Anterior cingulate cortex (tissue), 58 donors: ENCODE measurements around the gene SF3A2.
A peak's percentile ranks its signal among the peaks of the same experiment; 100 is the strongest.

ENCODE experiments used
- DNase-seq, 58 donors: peaks; one replicate each; lab custom pipeline; 2025; lab: John Stamatoyannopoulos, UW

SF3A2 gene

GRCh38 chr19:2286402-2287140 lies 49.9 kb downstream of the SF3A2 start:
- DNase-seq: no peak

- no peak for DNase-seq
Observed at GRCh38 chr19:2287585-2288337, 51.1 kb downstream of the SF3A2 start.

GRCh38 chr19:2288338-2288817 lies 51.8 kb downstream of the SF3A2 start:
- no peak for DNase-seq

GRCh38 chr19:2288818-2289713 lies 52.4 kb downstream of the SF3A2 start:
- DNase-seq: no peak

- DNase-seq: peak in 2 of 58 donors; percentile 25 to 39
Observed at GRCh38 chr19:2289714-2290435, 53.3 kb downstream of the SF3A2 start.

- no peak for DNase-seq
Observed at GRCh38 chr19:2290441-2291184, 54.0 kb downstream of the SF3A2 start.

- DNase-seq: peak in 3 of 58 donors; percentile 10 to 40 (median 15)
Observed at GRCh38 chr19:2291185-2291751, 54.6 kb downstream of the SF3A2 start.

- DNase-seq: peak in 47 of 58 donors; percentile 21 to 81 (median 59)
Observed at GRCh38 chr19:2294687-2295335, 58.2 kb downstream of the SF3A2 start.

GRCh38 chr19:2296141-2296540 lies 59.5 kb downstream of the SF3A2 start:
- DNase-seq: no peak
